Stimulated activated CD8-positive, alpha-beta memory T cell treated with anti-CD3 and anti-CD28 coated beads, Interleukin-12 subunit alpha, Interleukin-12 subunit beta, amount 100 ng/mL, for 24 hours (primary cell): ENCODE data around the gene EXOC4.
"Not testable (repeated sequence)": the region's sequence is repeated elsewhere in the genome, so short reads cannot be mapped to it uniquely, and the experiment has no call there.

ENCODE experiments used
- DNase-seq: peaks from one replicate; pipeline ENCODE4 v3.0.0-alpha.2; 2020; ENCODE audit errors: extremely low read depth

EXOC4 gene

GRCh38 chr7:133275446-133276095 lies 22.7 kb downstream of the EXOC4 start:
- no peak for DNase-seq

GRCh38 chr7:133278975-133279374 lies 26.1 kb downstream of the EXOC4 start:
- DNase-seq = not testable (repeated sequence)

DNA sequence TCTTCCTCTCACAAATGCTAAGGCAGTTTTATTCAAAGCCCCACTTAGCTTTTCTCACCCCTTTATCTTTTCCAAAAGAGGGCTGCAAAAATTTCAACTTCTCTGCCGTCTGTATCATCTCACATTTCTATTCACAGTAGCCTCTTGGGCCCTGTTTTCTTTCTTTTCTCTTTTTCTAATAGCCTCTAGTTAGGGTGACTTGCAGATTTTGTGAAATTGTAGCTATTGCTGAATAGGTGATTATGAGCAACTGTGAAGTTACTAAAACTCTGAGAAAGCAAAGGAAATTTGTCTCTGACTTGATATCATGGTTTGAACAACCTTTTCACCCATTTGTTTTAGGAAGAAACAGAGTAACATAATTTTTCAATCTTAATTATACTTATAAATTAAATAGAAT lies 29.2 kb downstream of the EXOC4 start:
- no peak for DNase-seq

DNA sequence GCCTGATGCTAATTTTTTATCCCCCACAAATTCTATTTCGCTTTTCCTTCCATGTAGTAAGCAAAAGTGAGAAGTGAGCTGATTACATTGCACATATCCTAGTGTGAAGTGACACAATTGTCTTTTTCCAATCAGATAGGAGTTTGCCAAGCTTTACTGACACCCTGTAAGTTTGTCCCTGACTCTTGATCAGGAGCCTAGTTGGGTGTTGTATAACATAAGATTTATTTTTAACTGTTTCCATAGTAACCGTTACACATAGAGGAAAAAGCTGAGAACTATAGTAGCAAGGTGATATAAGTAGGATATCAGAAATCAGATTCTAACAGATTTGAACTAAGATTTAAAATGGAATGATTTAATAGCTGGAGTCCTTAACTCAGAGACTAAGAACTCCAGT lies 31.2 kb downstream of the EXOC4 start:
- DNase-seq = no peak

- DNase-seq = no peak
These were observed 36.1 kb downstream of the EXOC4 start for GRCh38 chr7:133288970-133289369.

GRCh38 chr7:133290041-133290440 lies 37.2 kb downstream of the EXOC4 start:
- no peak for DNase-seq

- DNase-seq = no peak
These were observed 37.9 kb downstream of the EXOC4 start for GRCh38 chr7:133290676-133291333.

GRCh38 chr7:133292631-133293030 lies 39.8 kb downstream of the EXOC4 start:
- no peak for DNase-seq

GRCh38 chr7:133293384-133294160 lies 40.7 kb downstream of the EXOC4 start:
- no peak for DNase-seq

GRCh38 chr7:133294234-133294633 lies 41.4 kb downstream of the EXOC4 start:
- no peak for DNase-seq

GRCh38 chr7:133295484-133295883 lies 42.6 kb downstream of the EXOC4 start:
- no peak for DNase-seq

- no peak for DNase-seq
These were observed 44.2 kb downstream of the EXOC4 start for GRCh38 chr7:133297093-133297492.

- no peak for DNase-seq
These were observed 45.2 kb downstream of the EXOC4 start for GRCh38 chr7:133298080-133298479.

GRCh38 chr7:133299676-133300075 lies 46.8 kb downstream of the EXOC4 start:
- no peak for DNase-seq

DNA sequence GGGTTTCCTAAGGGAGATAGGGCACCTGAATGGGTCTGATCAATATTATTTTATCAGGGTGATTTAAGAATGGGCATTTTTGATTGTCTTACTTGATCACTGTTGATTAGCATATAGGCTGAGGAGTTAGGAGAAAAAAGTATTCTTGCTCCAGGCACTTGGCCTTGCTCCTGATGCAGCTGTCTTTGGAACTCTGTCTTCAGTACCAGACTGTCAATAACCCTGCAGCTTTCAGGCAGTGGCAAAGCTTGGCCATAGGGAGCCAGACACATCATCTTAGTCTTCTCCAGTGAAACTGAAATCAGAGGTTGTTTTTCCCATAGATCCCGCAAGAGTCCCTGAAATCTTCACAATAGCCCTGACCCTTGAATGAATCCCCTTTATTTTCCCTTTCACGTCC lies 47.2 kb downstream of the EXOC4 start:
- no peak for DNase-seq

DNA sequence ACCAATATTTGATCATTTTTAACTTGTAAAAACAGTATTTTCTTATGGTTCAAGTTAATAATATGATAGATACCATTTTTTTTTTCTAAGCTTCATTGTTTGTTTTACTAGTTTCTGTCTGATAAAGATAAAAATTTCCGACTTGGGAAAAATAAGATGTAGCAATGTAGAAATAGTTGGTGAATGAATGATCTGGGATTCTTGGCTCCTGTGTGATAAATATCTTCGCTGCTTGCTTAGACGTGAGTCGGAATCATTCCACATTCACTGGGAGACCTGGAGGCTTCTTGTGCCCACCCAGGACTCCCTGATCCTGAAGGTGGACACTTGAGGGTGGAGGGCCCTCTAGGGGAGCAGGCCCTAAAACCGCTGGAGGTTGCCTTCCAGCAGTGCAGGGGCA lies 47.9 kb downstream of the EXOC4 start:
- no peak for DNase-seq

DNA sequence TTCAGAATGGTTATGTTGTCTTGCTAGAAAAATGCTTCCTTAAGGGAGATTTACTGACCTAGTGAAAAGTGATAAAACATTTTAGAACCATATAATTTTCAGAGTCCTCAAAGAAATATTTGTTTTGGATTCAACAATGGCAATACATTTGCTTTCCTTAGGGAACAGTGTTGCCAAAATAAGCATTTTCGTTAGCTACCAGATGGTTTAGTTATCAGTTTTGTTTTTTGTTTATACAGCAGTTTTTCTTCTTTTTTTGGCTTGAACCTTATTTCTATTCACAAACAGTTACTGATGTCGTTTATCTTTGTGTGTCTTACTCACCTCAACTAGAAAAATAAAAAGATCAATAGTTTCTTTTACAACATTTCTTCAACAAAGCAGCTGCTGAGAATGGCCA lies 48.6 kb downstream of the EXOC4 start:
- no peak for DNase-seq

- no peak for DNase-seq
These were observed 50.5 kb downstream of the EXOC4 start for GRCh38 chr7:133303372-133303771.

DNA sequence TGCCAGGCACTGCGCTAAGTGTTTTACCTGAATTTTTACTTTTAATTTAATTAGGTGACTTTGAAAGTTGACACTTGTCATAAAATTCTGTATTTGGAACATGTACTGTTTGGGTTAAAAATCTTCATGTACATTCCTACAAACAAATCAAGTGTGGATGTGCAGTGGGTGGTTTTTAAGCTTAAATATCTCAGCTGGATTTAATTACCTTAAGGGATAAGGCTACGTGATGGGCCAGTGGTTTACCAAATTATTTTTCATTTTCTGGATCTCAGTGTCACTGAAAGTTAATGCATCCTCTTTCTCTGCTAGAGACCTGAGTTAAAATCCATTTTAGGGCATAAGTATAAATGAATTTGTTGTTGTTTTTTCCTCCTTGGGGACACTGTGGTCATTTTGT lies 51.1 kb downstream of the EXOC4 start:
- DNase-seq = no peak

DNA sequence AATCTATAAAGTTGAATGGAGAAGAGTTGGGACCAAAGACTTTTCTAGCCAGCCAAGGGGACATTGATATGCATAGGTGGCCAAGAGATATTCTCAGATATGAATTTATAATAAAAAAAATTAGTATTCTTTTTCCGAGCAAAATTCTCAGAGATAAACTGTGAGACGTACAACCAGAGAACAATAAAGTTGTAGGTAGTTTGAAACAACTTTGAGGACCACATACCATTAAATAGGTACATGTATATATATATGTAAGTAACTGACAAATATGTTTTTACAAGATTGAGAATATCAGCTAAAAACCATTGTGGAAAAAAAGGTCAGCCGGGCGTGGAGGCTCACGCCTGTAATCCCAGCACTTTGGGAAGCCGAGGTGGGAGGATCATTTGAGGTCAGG lies 56.5 kb downstream of the EXOC4 start:
- DNase-seq = no peak

DNA sequence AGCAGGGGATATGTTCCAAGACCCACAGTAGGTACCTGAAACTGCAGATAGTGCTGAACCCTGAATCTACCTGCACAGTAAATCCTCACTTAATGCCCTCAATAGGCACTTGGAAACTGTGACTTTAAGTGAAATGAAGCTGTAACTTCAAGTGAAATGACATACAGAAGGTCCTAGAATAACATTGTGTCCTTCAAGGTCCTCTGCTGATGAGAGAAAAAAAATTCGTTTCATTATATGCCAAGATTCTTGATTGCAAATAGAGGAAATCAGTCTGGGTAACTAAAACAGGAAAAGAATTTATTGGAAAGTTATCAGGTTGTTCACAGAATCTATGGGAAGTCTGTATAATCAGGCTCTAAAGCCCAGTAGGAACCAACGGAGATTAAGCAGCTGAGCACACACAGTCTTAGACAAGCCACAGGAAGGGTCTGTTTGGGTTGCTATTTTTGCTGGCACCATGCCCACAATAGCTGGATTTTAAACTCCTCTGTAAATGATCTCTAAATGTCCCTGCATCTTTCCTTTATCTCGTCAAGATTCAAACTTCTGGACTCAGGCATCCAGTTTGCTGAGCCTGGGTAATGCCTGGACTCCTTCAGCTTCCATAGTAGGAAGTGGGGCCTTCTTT lies 57.5 kb downstream of the EXOC4 start:
- DNase-seq = no peak

- no peak for DNase-seq
These were observed 60.7 kb downstream of the EXOC4 start for GRCh38 chr7:133313575-133313974.

GRCh38 chr7:133314084-133314483 lies 61.2 kb downstream of the EXOC4 start:
- no peak for DNase-seq
